Measurements from ENCODE around the gene PFKFB4. TPM values are rescaled to one million over a fixed set of nuclear protein-coding genes. Genes with fewer than 3 reads are reported as not detected.
"Not testable (repeated sequence)": the region's sequence is repeated elsewhere in the genome, so short reads cannot be mapped to it uniquely, and the experiment has no call there.

The PFKFB4 gene
- total and polyA plus RNA-seq, 8 donors: 6.5 to 18.8 (median 7.9) TPM

DNA sequence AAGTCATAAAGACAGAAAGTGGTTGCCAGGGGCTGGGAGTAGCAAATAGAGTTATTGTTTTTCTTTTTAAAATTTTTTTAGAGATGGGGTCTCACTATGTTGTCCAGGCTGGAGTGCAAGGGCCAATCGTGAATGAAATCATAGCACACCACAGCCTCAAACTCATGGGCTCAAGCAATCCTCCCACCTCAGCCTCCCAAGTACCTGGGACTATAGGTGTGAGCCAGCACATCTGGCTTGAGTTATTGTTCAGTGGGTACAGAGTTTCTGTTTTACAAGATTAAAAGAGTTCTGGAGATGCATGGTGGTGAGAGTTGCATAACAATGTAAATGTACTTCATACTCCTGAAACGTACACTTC lies 23.6 kb downstream of the PFKFB4 start:
- Histone ChIP-seq H3K4me3 (no peak overlapping the region), H3K27me3 (no peaks in the 10 kb centered on the region), H3K27ac (peak overlapping the region in 1 of 2 donors; percentile 79), H3K9me3 (no peaks in the 10 kb centered on the region), H3K4me1 (peaks cover 0 to 50% of the 10 kb centered on the region in 2 donors), H3K36me3 (peaks cover 0 to 48% of the 10 kb centered on the region in 2 donors)
- DNase-seq (no peak), ATAC-seq (no peak)
- intact Hi-C loops (cut with DNase I): no loop called here
- TF ChIP-seq CTCF (IDR thresholded peaks at IDR 0.05): no peak

DNA sequence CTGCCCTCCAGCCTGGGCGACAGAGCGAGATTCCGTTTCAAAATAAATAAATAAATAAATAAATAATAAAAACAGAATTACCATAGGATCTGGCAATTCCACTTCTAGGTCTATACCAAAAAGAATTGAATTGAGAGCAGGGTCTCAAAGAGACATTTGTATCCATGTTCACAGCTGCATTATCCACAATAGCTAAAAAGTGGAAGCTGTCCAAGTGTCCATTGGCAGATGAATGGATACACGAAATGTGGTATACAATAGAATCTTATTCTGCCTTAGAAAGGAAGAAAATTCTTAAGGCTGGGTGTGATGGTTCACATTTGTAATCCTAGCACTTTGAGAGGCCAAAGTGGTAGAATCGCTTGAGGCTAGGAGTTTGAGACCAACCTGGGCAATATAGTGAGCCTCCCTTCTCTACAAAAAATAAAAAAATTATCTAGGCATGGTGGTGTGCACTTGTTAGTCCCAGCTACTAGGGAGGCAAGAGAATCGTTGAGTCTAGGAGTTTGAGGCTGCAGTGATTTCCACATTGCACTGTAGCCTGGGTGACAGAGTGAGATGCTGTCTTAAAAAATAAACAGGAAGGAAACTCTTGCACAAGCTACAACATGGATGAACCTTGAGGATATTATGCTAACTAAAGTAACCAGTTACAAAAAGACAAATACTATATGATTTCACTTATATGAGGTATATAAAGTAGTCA lies 24.2 kb downstream of the PFKFB4 start:
- no peaks in the 10 kb centered on the region for H3K27me3 ChIP-seq
- no peak for DNase-seq
- H3K4me3 ChIP-seq: no peak overlapping the region
- peak overlapping the region in 1 of 2 donors; percentile 79 for H3K27ac ChIP-seq
- peak; percentile 23 for ATAC-seq
- TF ChIP-seq CTCF (IDR thresholded peaks at IDR 0.05): no peak
- peaks cover 0 to 44% of the 10 kb centered on the region in 2 donors for H3K36me3 ChIP-seq
- H3K9me3 ChIP-seq: no peaks in the 10 kb centered on the region
- intact Hi-C loops (cut with DNase I): no loop called here
- H3K4me1 ChIP-seq: peaks cover 0 to 56% of the 10 kb centered on the region in 2 donors

DNA sequence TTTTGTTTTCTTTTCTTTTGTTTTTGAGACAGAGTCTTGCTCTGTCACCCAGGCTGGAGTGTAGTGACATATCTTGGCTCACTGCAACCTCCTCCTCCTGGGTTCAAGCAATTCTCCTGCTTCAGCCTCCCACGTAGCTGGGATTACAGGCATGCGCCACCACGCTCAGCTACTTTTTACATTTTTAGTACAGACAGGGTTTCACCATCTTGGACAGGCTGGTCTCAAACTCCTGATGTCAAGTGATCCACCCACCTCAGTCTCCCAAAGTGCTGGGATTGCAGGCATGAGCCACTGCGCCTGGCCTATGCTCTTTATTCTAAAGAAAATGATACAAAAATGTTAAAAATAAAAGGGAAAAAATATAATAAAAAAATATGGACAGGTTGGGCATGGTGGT lies 25.9 kb downstream of the PFKFB4 start:
- DNase-seq; ATAC-seq; H3K27ac ChIP-seq; H3K4me3 ChIP-seq; H3K27me3 ChIP-seq; H3K9me3 ChIP-seq; intact Hi-C loops (cut with DNase I): not testable (repeated sequence)
- peaks cover 0 to 40% of the 10 kb centered on the region in 2 donors for H3K36me3 ChIP-seq
- peaks cover 0 to 65% of the 10 kb centered on the region in 2 donors for H3K4me1 ChIP-seq

DNA sequence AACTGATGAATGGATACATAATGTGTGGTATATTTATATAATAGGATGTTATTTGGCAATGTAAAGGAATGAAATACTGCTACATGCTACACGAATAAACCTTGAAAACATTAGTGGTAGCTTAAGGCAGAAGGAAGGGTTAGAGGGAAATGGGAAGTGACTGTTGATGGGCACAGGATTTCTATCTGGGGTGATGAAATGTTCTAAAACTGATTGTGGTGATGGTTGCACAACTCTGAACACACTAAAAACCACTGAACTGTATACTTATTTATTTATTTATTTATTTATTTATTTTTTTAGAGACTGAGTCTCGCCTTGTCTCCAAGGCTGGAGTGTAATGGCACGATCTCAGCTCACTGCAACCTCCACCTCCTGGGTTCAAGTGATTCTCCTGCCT lies 27.8 kb downstream of the PFKFB4 start:
- Histone ChIP-seq H3K36me3 (peaks cover 0 to 35% of the 10 kb centered on the region in 2 donors), H3K4me1 (peaks cover 0 to 66% of the 10 kb centered on the region in 2 donors), H3K27ac (peak overlapping the region in 1 of 2 donors; percentile 91), H3K9me3 (no peaks in the 10 kb centered on the region), H3K4me3 (no peak overlapping the region), H3K27me3 (no peaks in the 10 kb centered on the region)
- ATAC-seq (peak; percentile 30), DNase-seq (no peak)
- no peak for TF ChIP-seq CTCF (IDR thresholded peaks at IDR 0.05)
- intact Hi-C loops (cut with DNase I): no loop called here

DNA sequence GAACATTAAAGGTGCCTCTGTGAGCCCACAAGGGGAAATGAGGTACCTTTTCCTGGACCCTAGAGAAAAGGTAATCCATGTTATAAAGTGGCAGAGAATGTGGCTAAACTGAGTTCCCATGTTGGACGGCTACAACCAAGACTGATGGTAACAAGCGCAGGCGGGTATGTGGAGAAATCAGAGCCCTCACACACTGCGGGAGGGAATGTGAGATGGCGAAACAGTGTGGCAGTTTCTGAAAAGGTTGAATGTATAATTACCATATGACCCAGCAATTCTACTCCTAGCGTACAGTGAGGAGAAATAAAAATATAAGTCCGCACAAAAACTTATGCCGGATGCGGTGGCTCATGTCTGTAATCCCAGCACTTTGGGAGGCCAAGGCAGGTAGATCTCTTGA lies 28.6 kb downstream of the PFKFB4 start:
- Histone ChIP-seq H3K27me3 (no peaks in the 10 kb centered on the region), H3K27ac (peak overlapping the region in 1 of 2 donors; percentile 91), H3K4me3 (no peak overlapping the region), H3K4me1 (peaks cover 0 to 59% of the 10 kb centered on the region in 2 donors), H3K9me3 (no peaks in the 10 kb centered on the region), H3K36me3 (peaks cover 0 to 40% of the 10 kb centered on the region in 2 donors)
- intact Hi-C loops (cut with DNase I): no loop called here
- DNase-seq: no peak
- peak; percentile 30 for ATAC-seq
- no peak for TF ChIP-seq CTCF (IDR thresholded peaks at IDR 0.05)

DNA sequence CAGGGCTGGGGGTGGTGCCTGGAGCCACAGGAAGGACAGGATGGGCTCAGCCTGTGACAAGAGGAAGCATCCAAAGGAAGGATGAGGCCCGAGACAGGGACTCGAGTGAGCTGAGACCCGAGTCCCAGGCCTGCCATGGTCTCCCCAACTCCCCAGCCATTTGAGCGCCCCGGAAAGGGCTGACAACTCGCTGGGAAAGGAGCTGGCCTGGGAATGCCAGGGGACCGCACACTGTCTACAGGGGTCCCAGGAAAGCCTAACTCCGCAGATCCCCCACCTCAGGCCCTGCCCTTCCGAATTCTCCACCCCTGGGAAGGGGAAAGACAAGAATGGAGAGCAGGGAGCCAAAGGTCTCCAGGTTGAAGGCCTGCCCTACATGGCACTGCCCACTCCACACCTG lies 31.6 kb downstream of the PFKFB4 start:
- Histone ChIP-seq H3K9me3 (no peaks in the 10 kb centered on the region), H3K27me3 (no peaks in the 10 kb centered on the region), H3K4me1 (peaks cover 0 to 41% of the 10 kb centered on the region in 2 donors), H3K4me3 (no peak overlapping the region), H3K27ac (no peak overlapping the region), H3K36me3 (peaks cover 0 to 57% of the 10 kb centered on the region in 2 donors)
- TF ChIP-seq CTCF (IDR thresholded peaks at IDR 0.05): no peak
- DNase-seq (no peak), ATAC-seq (no peak)
- intact Hi-C loops (cut with DNase I): no loop called here
